AG04449 (cell line): ENCODE data around the gene CNOT2.

Experiments
- CTCF ChIA-PET: fragments of 350-600 bp; formaldehyde crosslinking; extraction: SDS; loops from one replicate; lab custom pipeline; 2021; ENCODE audit warnings: antibody characterized with exemption; lab: Yijun Ruan, JAX
- POLR2A ChIA-PET: fragments of 400-600, 350-600 bp; formaldehyde crosslinking; extraction: SDS; loops from one replicate; lab custom pipeline; 2020; ENCODE audit warnings: antibody characterized with exemption, inconsistent platforms; lab: Yijun Ruan, JAX
- DNase-seq: peaks from one replicate; pipeline ENCODE4 v3.0.0-alpha.2; 2010; ENCODE audit warnings: low read depth, low spot score
- H3K4me3 ChIP-seq: 2 replicates; pipeline ENCODE4 v1.5.1; 2011; ENCODE audit warnings: low read depth, mild to moderate bottlenecking, control low read depth, low read length
- TF ChIP-seq, protein P1 (sequence below): IDR thresholded peaks from one replicate; pipeline ENCODE4 v1.5.1; 2011; ENCODE audit warnings: mild to moderate bottlenecking, moderate library complexity, low read length, control low read depth, inconsistent platforms; ENCODE audit not compliant: insufficient read depth; ENCODE audit errors: missing control alignments

Gene CNOT2

DNA sequence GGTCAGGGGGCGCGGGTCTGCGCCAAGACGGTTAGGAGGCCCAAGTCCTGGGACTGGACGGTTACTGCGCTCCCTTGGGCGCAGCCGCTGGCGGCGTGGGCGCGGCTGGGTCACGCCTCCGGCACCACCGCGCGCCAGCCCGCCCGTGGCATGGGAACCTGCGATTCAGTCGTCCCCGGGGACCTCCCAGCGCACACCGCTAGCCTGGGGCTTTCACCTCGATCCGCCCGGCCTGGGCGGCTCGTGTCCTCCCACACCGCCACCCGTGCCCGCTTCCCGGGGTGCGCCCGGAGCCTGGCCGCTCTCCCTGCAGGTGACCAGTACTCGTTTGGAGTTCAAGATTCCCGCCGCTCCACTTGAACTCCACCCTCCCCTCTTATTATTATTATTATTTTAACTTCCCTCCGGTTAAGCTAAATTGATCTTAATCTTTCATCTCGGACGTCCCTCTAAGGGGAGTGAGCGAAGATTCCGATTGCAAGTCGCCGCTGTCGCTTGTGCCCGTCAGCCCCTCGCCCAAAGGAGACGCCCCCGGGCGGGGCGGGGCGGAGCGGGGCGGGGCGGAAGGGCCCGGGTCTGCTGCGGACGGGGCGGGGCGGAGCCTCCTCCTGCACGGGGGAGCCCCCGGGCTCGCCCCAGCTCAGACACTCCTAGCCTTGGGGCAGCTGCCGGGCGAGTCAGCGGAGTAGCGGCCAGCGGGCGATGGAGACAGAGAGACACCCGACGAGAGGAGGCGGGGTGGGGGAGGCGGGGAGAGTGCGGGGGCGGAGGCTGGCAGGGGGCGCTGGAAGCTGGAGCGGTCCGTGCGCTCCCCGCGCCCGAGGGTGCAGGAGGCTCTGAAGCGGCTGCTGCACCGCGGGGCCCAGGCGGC is 122.7 kb downstream of the CNOT2 start, which contains the start of gene KCNMB4:
Gene KCNMB4, plus strand, starts transcription at position 643 of the 871 bp plus-strand sequence. CDS start 445 bp downstream, outside the sequence.
- DNase-seq, result no peak
- peak within 1 kb of the TSS; percentile 63 for H3K4me3 ChIP-seq
- ChIA-PET CTCF (interaction anchor here (1.0 kb wide), 1 partner anchor 481 kb away, joined by 3 read pairs; no protein-coding TSS in a partner anchor), POLR2A (no interaction called here)
- TF ChIP-seq, protein P1, sequence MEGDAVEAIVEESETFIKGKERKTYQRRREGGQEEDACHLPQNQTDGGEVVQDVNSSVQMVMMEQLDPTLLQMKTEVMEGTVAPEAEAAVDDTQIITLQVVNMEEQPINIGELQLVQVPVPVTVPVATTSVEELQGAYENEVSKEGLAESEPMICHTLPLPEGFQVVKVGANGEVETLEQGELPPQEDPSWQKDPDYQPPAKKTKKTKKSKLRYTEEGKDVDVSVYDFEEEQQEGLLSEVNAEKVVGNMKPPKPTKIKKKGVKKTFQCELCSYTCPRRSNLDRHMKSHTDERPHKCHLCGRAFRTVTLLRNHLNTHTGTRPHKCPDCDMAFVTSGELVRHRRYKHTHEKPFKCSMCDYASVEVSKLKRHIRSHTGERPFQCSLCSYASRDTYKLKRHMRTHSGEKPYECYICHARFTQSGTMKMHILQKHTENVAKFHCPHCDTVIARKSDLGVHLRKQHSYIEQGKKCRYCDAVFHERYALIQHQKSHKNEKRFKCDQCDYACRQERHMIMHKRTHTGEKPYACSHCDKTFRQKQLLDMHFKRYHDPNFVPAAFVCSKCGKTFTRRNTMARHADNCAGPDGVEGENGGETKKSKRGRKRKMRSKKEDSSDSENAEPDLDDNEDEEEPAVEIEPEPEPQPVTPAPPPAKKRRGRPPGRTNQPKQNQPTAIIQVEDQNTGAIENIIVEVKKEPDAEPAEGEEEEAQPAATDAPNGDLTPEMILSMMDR, result no peak

DNA sequence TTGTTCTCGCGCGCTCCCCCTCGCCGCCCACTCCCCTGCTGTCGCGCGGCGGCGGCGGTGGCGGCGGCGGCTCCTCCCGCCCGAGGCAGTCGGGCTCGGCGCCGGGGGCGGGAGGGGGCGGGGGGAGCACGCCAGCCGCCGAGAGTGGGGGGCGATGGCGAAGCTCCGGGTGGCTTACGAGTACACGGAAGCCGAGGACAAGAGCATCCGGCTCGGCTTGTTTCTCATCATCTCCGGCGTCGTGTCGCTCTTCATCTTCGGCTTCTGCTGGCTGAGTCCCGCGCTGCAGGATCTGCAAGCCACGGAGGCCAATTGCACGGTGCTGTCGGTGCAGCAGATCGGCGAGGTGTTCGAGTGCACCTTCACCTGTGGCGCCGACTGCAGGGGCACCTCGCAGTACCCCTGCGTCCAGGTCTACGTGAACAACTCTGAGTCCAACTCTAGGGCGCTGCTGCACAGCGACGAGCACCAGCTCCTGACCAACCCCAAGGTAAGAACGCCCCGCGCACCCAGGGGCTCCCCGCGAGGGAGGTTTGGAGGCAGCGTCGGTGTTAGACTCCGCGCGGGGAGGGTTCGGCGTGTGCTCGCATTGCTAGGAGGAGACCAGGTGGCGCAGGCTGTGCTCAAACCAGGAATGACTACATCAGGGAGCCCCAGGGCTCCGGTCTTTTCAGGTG is 123.5 kb downstream of the CNOT2 start:
- peak overlapping the region; percentile 63 for H3K4me3 ChIP-seq
- TF ChIP-seq, protein P1, result no peak
- ChIA-PET POLR2A (no interaction called here), CTCF (interaction anchor here (0.7 kb wide), 1 partner anchor 361 kb away, joined by 3 read pairs; no protein-coding TSS in a partner anchor)
- DNase-seq, result no peak

DNA sequence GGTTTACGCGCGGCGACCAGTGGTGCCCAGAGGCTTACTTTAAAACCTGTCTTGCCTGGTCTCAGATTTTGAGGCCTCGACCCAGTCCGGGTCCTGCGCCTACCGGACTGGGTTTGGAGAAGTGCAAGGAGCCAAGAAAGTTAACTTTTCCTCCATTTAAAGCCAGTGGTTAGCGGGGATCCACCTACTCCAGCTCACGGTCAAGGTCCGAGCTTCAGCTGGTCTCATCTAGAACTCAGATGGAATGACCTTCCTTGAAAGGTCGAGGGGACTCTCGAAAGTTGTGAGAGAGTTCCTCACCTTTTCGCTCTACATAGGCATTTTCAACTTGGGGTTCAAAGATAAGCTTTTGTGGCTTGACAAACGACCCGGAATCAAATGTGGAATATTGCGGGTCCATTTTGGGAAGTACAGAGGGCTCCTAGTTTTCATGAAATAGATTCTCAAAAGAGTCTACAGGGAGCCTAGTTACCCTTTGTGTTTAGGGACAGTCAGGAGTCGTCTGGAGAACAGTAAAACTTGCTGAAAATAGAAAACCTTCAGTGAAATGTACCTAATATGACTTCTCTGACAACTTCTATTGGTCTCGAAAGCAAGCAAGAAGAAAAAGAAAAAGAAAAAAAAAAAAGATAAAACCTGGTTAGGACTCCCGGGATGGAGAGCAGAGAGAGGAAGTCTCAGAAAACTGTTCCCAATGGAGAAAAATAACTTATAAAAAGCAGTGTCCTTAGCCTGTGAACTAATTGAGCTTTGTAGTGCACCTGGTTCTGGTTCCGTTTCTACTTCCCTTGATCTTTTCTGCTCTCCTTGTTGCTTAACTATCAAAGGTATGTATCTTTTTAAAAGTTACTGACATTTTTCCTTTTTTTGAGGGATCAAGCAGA is 124.3 kb downstream of the CNOT2 start:
- peak overlapping the region; percentile 63 for H3K4me3 ChIP-seq
- CTCF ChIA-PET, result interaction anchor here (0.7 kb wide), 1 partner anchor 360 kb away, joined by 3 read pairs; no protein-coding TSS in a partner anchor
- no peak for DNase-seq

DNA sequence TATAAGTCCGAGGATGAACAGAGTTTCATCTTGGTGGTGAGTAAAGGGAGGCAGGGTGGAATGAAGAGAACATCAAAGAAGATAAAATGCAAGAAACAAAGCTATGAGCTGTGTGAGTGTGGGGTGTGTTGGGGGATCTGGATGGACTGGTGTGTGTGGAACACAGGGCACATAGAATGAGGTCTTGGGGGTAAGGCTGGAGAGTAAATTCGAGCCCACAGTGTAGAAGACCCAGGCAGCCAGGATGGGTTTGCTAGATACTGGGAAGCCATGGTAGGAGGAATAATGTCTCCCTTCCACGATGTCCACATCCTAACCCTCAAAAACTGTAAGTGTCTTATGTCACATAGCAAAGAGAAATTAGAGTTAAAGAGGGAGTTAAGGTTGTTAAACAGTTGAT is 129.6 kb downstream of the CNOT2 start:
- no peak for DNase-seq
- CTCF ChIA-PET, result no interaction called here
- H3K4me3 ChIP-seq, result no peak overlapping the region
- POLR2A ChIA-PET, result no interaction called here
- TF ChIP-seq, protein P1, result no peak

More for the DNA sequence above, 124.3 kb downstream of the CNOT2 start:
- POLR2A ChIA-PET, result no interaction called here
- TF ChIP-seq, protein P1, result no peak

DNA sequence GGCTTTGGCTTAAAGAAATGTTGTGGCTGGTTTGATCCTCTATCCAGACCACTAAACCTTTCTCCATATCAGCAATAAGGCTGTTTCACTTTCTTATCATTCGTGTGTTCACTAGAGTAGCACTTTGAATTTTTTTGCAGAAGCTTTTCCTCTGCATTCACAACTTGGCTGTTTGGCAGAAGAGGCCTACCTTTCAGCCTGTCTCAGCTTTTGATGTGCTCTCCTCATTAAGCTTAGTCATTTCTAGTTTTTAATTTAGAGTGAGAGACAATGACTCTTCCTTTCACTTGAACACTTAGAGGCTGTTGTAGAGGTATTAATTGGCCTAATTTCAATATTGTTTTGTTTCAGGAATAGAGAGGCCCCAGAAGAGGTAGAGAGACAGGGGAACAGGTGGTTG is 136.6 kb downstream of the CNOT2 start:
- no peak overlapping the region for H3K4me3 ChIP-seq
- TF ChIP-seq, protein P1, result no peak
- POLR2A ChIA-PET, result no interaction called here
- DNase-seq, result no peak
- CTCF ChIA-PET, result interaction anchor here (0.9 kb wide), 1 partner anchor 31 kb away, joined by 3 read pairs; no protein-coding TSS in a partner anchor
